A673 (cell line): Measurements from ENCODE around the gene PEAK3. TPM values are rescaled to one million over a fixed set of nuclear protein-coding genes. Genes with fewer than 3 reads are reported as not detected.

ENCODE experiments used
- BruUV-seq: library from RNA; stranded (reverse); fragments of 400-500 nt; replicated peaks from 2 replicates; lab custom pipeline; 2021; lab: Mats Ljungman, UMichigan
- CTCF ChIA-PET: fragments of 300-600 bp; sonication (Branson Sonifier 250); formaldehyde crosslinking; loops from one replicate; lab custom pipeline; 2022; ENCODE audit warnings: antibody characterized with exemption; lab: Charles Lee
- POLR2A ChIA-PET: fragments of 300-600 bp; sonication (Branson Sonifier 250); formaldehyde crosslinking; loops from one replicate; lab custom pipeline; 2022; ENCODE audit warnings: antibody characterized with exemption; ENCODE audit not compliant: low non-redundant PET; lab: Charles Lee
- DNase-seq: peaks from one replicate; pipeline ENCODE4 v3.0.0-alpha.2; 2015; ENCODE audit warnings: low spot score
- H3K27ac ChIP-seq: fragments of 200-600 bp; sonication (generic); 2 replicates; pipeline ENCODE4 v1.5.1; 2016; ENCODE audit warnings: mixed run types, low read depth, mild to moderate bottlenecking, mixed read lengths, antibody characterized with exemption, low read length; ENCODE audit not compliant: poor library complexity, severe bottlenecking
- H3K27me3 ChIP-seq: fragments of 200-600 bp; sonication (generic); replicated peaks from 2 replicates; pipeline ENCODE4 v1.6.1; 2017; ENCODE audit warnings: mixed run types, low read depth, mild to moderate bottlenecking, mixed read lengths, antibody characterized with exemption, low read length; ENCODE audit not compliant: insufficient read depth, poor library complexity
- H3K36me3 ChIP-seq: fragments of 200-600 bp; sonication (generic); 2 replicates; pipeline ENCODE4 v1.6.1; 2016; ENCODE audit warnings: mixed run types, mild to moderate bottlenecking, mixed read lengths, antibody characterized with exemption, low read length; ENCODE audit not compliant: insufficient read depth, poor library complexity, severe bottlenecking
- H3K4me1 ChIP-seq: fragments of 200-600 bp; sonication (generic); 2 replicates; pipeline ENCODE4 v1.6.1; 2017; ENCODE audit warnings: mixed run types, mild to moderate bottlenecking, mixed read lengths, antibody characterized with exemption, low read length; ENCODE audit not compliant: insufficient read depth, poor library complexity, severe bottlenecking
- H3K4me3 ChIP-seq: fragments of 200-600 bp; sonication (generic); 2 replicates; pipeline ENCODE4 v1.5.1; 2016; ENCODE audit warnings: low read depth, mixed run types, mild to moderate bottlenecking, mixed read lengths, low read length; ENCODE audit not compliant: poor library complexity, severe bottlenecking
- H3K9me3 ChIP-seq: fragments of 200-600 bp; sonication (generic); 2 replicates; pipeline ENCODE4 v1.6.1; 2016; ENCODE audit warnings: mixed run types, low read depth, mild to moderate bottlenecking, mixed read lengths, antibody characterized with exemption, low read length; ENCODE audit not compliant: poor library complexity, severe bottlenecking
- CTCF ChIP-seq: fragments of 300-800, 200-600 bp; sonication (generic); conservative IDR thresholded peaks from 2 replicates; pipeline ENCODE4 v1.5.1; 2017; ENCODE audit warnings: low read depth, mild to moderate bottlenecking, antibody characterized with exemption, low read length, moderate library complexity, mixed read lengths
- EZH2 ChIP-seq: fragments of 200-600 bp; sonication (generic); IDR thresholded peaks from 2 replicates; pipeline ENCODE4 v1.6.1; 2017; ENCODE audit warnings: borderline replicate concordance, low read depth, mild to moderate bottlenecking, mixed read lengths, antibody characterized with exemption, low read length; ENCODE audit not compliant: poor library complexity, severe bottlenecking
- intact Hi-C: fragments of 100-400 bp; cut with micrococcal nuclease; formaldehyde crosslinking; loops from one replicate; pipeline ENCODE4 v1.10.0; 2022; ENCODE audit not compliant: unreplicated experiment
- microRNA-seq: library from miRNA; unstranded; fragments of <30 nt; microRNA quantifications from one replicate; pipeline ENCODE4 v1.2.0, GENCODE V29; 2021
- total RNA-seq: library from RNA; stranded (reverse); gene quantifications from 2 replicates; pipeline ENCODE4 v1.2.3, GENCODE V29; 2021

The PEAK3 gene
- total RNA-seq, 1 experiment from 2014 or later, result not detected

- intact Hi-C loops, result no loop called here
- Histone ChIP-seq H3K4me1 (no peaks in the 10 kb centered on the region), H3K4me3 (no peak overlapping the region), H3K27me3 (no peaks in the 10 kb centered on the region), H3K9me3 (no peaks in the 10 kb centered on the region), H3K27ac (no peak overlapping the region), H3K36me3 (peaks cover 72% of the 10 kb centered on the region)
- POLR2A ChIA-PET, result no interaction called here
- TF ChIP-seq EZH2 (no peak), CTCF (no peak)
- BruUV-seq, result no TSS peak
- CTCF ChIA-PET, result no interaction called here
- DNase-seq, result no peak
These were observed 56.4 kb downstream of the PEAK3 start for GRCh38 chr19:2225415-2226050.

GRCh38 chr19:2224754-2225349, 57.1 kb downstream of the PEAK3 start:
- H3K4me1 ChIP-seq, result no peaks in the 10 kb centered on the region
- intact Hi-C loops, result no loop called here
- TF ChIP-seq CTCF, result no peak
- TF ChIP-seq EZH2, result no peak
- no peaks in the 10 kb centered on the region for H3K9me3 ChIP-seq
- no TSS peak for BruUV-seq
- H3K27ac ChIP-seq, result no peak overlapping the region
- no peak overlapping the region for H3K4me3 ChIP-seq
- POLR2A ChIA-PET, result no interaction called here
- DNase-seq, result no peak
- CTCF ChIA-PET, result interaction anchor here (0.6 kb wide), 1 partner anchor 69 kb away, joined by 3 read pairs; no protein-coding TSS in a partner anchor
- no peaks in the 10 kb centered on the region for H3K27me3 ChIP-seq
- H3K36me3 ChIP-seq, result peaks cover 67% of the 10 kb centered on the region

Small RNA genes lying within 50 kb of the gene (microRNA-seq; reads per million reads assigned to microRNA genes)
- 25.9 reads per million, percentile 46 among the genes with 10 or more reads in this experiment for gene MIR1227
- gene MIR4321, result not detected

Other genes starting within 250 kb of the PEAK3 start
- gene MKNK2, start 230.9 kb downstream of the PEAK3 start, total RNA-seq, result 106 and 107 TPM in 2 replicates
- 40.7 and 47.1 TPM in 2 replicates for gene MOB3A, start 185.8 kb downstream of the PEAK3 start, total RNA-seq
- 1.6 and 2.5 TPM in 2 replicates for gene IZUMO4, start 185.3 kb downstream of the PEAK3 start, total RNA-seq
- 148 and 154 TPM in 2 replicates for gene AP3D1, start 130.6 kb downstream of the PEAK3 start, total RNA-seq
- gene DOT1L, start 118.2 kb downstream of the PEAK3 start, total RNA-seq, result 71.2 and 78.8 TPM in 2 replicates
- 73.7 and 75.9 TPM in 2 replicates for gene PLEKHJ1, start 45.8 kb downstream of the PEAK3 start, total RNA-seq
- gene SF3A2, start 45.4 kb downstream of the PEAK3 start, total RNA-seq, result 186 and 187 TPM in 2 replicates
- 15.1 and 16.3 TPM in 2 replicates for gene AMH, start 32.9 kb downstream of the PEAK3 start, total RNA-seq
- 0.73 TPM in 1 of 2 replicates, not detected in the other for gene JSRP1, start 25.8 kb downstream of the PEAK3 start, total RNA-seq
- gene LINGO3, start 26.0 kb upstream of the PEAK3 start, total RNA-seq, result not detected in 2 replicates
- 137 and 152 TPM in 2 replicates for gene LSM7, start 46.4 kb upstream of the PEAK3 start, total RNA-seq
- gene SPPL2B, start 46.5 kb upstream of the PEAK3 start, total RNA-seq, result 86.8 and 94.2 TPM in 2 replicates
- gene TMPRSS9, start 78.1 kb upstream of the PEAK3 start, total RNA-seq, result not detected in 2 replicates
- 206 and 213 TPM in 2 replicates for gene TIMM13, start 145.4 kb upstream of the PEAK3 start, total RNA-seq
- 241 and 243 TPM in 2 replicates for gene LMNB2, start 174.8 kb upstream of the PEAK3 start, total RNA-seq
- gene GADD45B, start 194.0 kb upstream of the PEAK3 start, total RNA-seq, result 12.3 and 16.4 TPM in 2 replicates